Measurements from ENCODE around the gene ADAMTS3. TPM values are rescaled to one million over a fixed set of nuclear protein-coding genes. Genes with fewer than 3 reads are reported as not detected.
A peak's percentile ranks its signal among the peaks of the same experiment; 100 is the strongest.

ADAMTS3 gene
- total RNA-seq, 6 experiments from 2014 or later: 0.03 to 0.19 TPM; not detected in 4

DNA sequence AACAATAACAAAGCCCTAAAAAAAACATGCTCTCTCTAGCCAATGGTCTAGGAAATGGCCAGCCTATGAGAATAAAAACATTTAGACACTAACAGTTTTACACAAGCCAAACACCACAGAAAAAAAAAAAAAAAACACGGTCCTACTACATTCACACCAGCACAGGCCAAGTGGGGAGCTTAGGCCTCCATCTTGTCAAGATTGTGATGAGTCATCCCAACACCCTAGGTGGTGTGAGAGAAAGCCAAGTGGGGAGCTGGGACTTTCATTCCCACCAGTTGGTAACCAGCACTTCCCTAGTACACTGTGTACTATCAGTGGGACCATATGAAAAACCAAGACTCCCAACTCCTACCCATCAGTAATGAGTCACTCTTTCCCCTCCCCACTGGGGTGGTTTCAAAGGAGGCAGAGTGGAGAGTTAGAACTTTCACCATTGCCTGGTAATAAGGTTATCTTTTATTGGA lies 95.6 kb downstream of the ADAMTS3 start:
- Mint-ChIP-seq H3K9me3 (no peaks in the 10 kb centered on the region), H3K27me3 (ENCODE audit: insufficient read depth) (no peaks in the 10 kb centered on the region; the same call in 1 of the 2 replicates), H3K36me3 (ENCODE audit: low read depth) (no peaks in the 10 kb centered on the region), H3K27ac (no peak overlapping the region), H3K4me1 (ENCODE audit: low read depth) (no peaks in the 10 kb centered on the region), H3K4me3 (no peak overlapping the region)
- no peak for TF ChIP-seq CTCF (IDR thresholded peaks at IDR 0.05)
- no peak for DNase-seq

DNA sequence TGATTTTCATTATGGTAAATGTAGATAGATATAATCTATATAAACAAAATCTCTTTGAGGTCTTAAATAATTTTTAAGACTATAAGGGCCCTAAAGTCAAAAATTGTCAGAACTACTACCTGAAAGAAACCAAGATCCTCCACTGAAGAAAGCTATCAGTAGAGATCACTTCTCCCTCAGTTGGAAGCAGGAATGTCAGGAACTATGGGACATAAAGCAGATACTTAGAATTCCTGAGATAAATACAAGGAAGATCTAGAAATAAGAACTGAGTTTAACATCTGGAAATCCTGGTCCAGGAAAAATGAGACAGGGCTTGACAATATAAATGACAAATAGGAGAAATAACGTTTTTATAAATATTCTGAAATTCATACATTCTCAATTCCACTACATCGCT lies 97.2 kb downstream of the ADAMTS3 start:
- no peak overlapping the region for H3K4me3 Mint-ChIP-seq
- H3K27me3 Mint-ChIP-seq (ENCODE audit: insufficient read depth): no peaks in the 10 kb centered on the region; the same call in 1 of the 2 replicates
- no peaks in the 10 kb centered on the region for H3K36me3 Mint-ChIP-seq (ENCODE audit: low read depth)
- no peak for DNase-seq
- no peaks in the 10 kb centered on the region for H3K9me3 Mint-ChIP-seq
- no peak for TF ChIP-seq CTCF (IDR thresholded peaks at IDR 0.05)
- no peaks in the 10 kb centered on the region for H3K4me1 Mint-ChIP-seq (ENCODE audit: low read depth)
- H3K27ac Mint-ChIP-seq: no peak overlapping the region

GRCh38 chr4:72468904-72469502 lies 100.0 kb downstream of the ADAMTS3 start:
- DNase-seq: peak; percentile 32
- H3K9me3 Mint-ChIP-seq: no peaks in the 10 kb centered on the region
- no peaks in the 10 kb centered on the region for H3K4me1 Mint-ChIP-seq (ENCODE audit: low read depth)
- no peak overlapping the region for H3K27ac Mint-ChIP-seq
- H3K4me3 Mint-ChIP-seq: no peak overlapping the region
- peak; percentile 91 for TF ChIP-seq CTCF (IDR thresholded peaks at IDR 0.05)
- peaks cover 2% of the 10 kb centered on the region for H3K27me3 Mint-ChIP-seq (ENCODE audit: insufficient read depth)
- no peaks in the 10 kb centered on the region for H3K36me3 Mint-ChIP-seq (ENCODE audit: low read depth)

GRCh38 chr4:72467633-72468032 lies 101.4 kb downstream of the ADAMTS3 start:
- TF ChIP-seq CTCF (IDR thresholded peaks at IDR 0.05): no peak
- Mint-ChIP-seq H3K4me1 (ENCODE audit: low read depth) (no peaks in the 10 kb centered on the region), H3K27ac (no peak overlapping the region), H3K9me3 (no peaks in the 10 kb centered on the region), H3K36me3 (ENCODE audit: low read depth) (no peaks in the 10 kb centered on the region), H3K4me3 (no peak overlapping the region), H3K27me3 (ENCODE audit: insufficient read depth) (peaks cover 2% of the 10 kb centered on the region; the same call in 1 of the 2 replicates)
- no peak for DNase-seq

- H3K27ac Mint-ChIP-seq: no peak overlapping the region
- no peaks in the 10 kb centered on the region for H3K36me3 Mint-ChIP-seq (ENCODE audit: low read depth)
- TF ChIP-seq CTCF (IDR thresholded peaks at IDR 0.05): no peak
- no peaks in the 10 kb centered on the region for H3K4me1 Mint-ChIP-seq (ENCODE audit: low read depth)
- no peaks in the 10 kb centered on the region for H3K9me3 Mint-ChIP-seq
- DNase-seq: no peak
- H3K4me3 Mint-ChIP-seq: no peak overlapping the region
- H3K27me3 Mint-ChIP-seq (ENCODE audit: insufficient read depth): peaks cover 2% of the 10 kb centered on the region; the same call in 1 of the 2 replicates
Measured at GRCh38 chr4:72463724-72464123, 105.3 kb downstream of the ADAMTS3 start.

Measured in HFFc6 (cell line).